Body of pancreas (tissue), 4 donors: ENCODE data around the gene RAPGEF5.

Experiments used
- POLR2A ChIP-seq, 3 donors: fragments of 450-650 bp; IDR thresholded peaks; one replicate each; pipeline ENCODE4 v1.6.1; 2016; ENCODE audit warnings: antibody characterized with exemption in 3 of 3, mild to moderate bottlenecking in 2 of 3
- TF ChIP-seq, protein P1 (sequence below), 7 experiments: fragments of 450-650 bp in 4 of 7; fragments of 200-600 bp in 3 of 7; sonication (generic) in 3 of 7; IDR thresholded peaks; one replicate each; pipeline ENCODE4 v1.5.1; 2016 to 2019; ENCODE audit warnings: antibody characterized with exemption in 7 of 7

DNA sequence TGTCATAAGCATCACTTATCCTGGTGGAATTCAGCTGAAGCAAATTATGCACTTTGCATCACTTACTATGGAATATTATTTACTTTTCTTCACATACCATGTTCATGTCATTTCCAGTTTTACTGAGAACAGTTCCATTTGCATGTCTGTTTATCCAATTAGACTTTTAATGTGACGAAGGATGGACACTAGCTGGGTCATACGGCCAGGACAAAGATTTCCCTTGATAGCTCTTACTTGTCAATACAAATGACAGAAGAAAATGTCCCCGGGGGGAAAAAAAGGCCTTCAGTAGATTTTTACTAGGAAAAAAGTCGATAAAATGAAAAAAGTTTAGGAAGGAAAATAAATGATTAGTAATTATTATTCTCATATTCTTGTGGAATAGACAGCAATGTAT lies 106.6 kb downstream of the RAPGEF5 start:
- TF ChIP-seq, protein P1, sequence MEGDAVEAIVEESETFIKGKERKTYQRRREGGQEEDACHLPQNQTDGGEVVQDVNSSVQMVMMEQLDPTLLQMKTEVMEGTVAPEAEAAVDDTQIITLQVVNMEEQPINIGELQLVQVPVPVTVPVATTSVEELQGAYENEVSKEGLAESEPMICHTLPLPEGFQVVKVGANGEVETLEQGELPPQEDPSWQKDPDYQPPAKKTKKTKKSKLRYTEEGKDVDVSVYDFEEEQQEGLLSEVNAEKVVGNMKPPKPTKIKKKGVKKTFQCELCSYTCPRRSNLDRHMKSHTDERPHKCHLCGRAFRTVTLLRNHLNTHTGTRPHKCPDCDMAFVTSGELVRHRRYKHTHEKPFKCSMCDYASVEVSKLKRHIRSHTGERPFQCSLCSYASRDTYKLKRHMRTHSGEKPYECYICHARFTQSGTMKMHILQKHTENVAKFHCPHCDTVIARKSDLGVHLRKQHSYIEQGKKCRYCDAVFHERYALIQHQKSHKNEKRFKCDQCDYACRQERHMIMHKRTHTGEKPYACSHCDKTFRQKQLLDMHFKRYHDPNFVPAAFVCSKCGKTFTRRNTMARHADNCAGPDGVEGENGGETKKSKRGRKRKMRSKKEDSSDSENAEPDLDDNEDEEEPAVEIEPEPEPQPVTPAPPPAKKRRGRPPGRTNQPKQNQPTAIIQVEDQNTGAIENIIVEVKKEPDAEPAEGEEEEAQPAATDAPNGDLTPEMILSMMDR (IDR thresholded peaks at IDR 0.05) = no peak
- no peak for TF ChIP-seq POLR2A (IDR thresholded peaks at IDR 0.05)
